Fibroblast of lung (primary cell): ENCODE results near the gene MXRA7. TPM values are rescaled to one million over a fixed set of nuclear protein-coding genes. Genes with fewer than 3 reads are reported as not detected.

Experiments
- DNase-seq, 2 donors: peaks; one replicate each; pipeline versions ENCODE4 v3.0.0 to v3.0.0-alpha.2; 2010; ENCODE audit warnings: low read depth in 2 of 2
- H2AFZ ChIP-seq: 2 replicates; pipeline ENCODE4 v1.5.1; 2012; ENCODE audit warnings: low read length, control low read depth, inconsistent platforms
- H3K27ac ChIP-seq: 2 replicates; pipeline ENCODE4 v1.5.1; 2011; ENCODE audit warnings: low read length, control low read depth; ENCODE audit not compliant: insufficient read depth
- H3K27me3 ChIP-seq: 2 replicates; pipeline ENCODE4 v1.5.1; 2011; ENCODE audit warnings: mild to moderate bottlenecking, low read length; ENCODE audit not compliant: control insufficient read depth, insufficient read depth
- H3K36me3 ChIP-seq: 2 replicates; pipeline ENCODE4 v1.5.1; 2011; ENCODE audit warnings: low read length; ENCODE audit not compliant: control insufficient read depth, insufficient read depth
- H3K4me1 ChIP-seq: 2 replicates; pipeline ENCODE4 v1.5.1; 2011; ENCODE audit warnings: low read length; ENCODE audit not compliant: control insufficient read depth, insufficient read depth; ENCODE audit errors: extremely low read depth
- H3K4me2 ChIP-seq: 2 replicates; pipeline ENCODE4 v1.5.1; 2011; ENCODE audit warnings: low read length, control low read depth; ENCODE audit not compliant: insufficient read depth; ENCODE audit errors: extremely low read depth
- H3K4me3 ChIP-seq, 4 experiments: fragments of 200-600 bp in 1 of 4; sonication (generic) in 1 of 4; replicated peaks in 1 of 4; 2 replicates each; pipeline ENCODE4 v1.5.1; 2011 to 2016; ENCODE audit warnings: low read length in 4 of 4, low read depth in 3 of 4, mild to moderate bottlenecking in 3 of 4, control low read depth in 2 of 4, inconsistent platforms in 1 of 4, mixed read lengths in 1 of 4; ENCODE audit not compliant: insufficient read depth in 1 of 4; ENCODE audit errors: control extremely low read depth in 1 of 4
- H3K79me2 ChIP-seq: 2 replicates; pipeline ENCODE4 v1.5.1; 2012; ENCODE audit warnings: mild to moderate bottlenecking, low read length, inconsistent platforms; ENCODE audit not compliant: control insufficient read depth, insufficient read depth
- H3K9ac ChIP-seq: 2 replicates; pipeline ENCODE4 v1.5.1; 2011; ENCODE audit warnings: mild to moderate bottlenecking, low read length, control low read depth; ENCODE audit not compliant: insufficient read depth
- H3K9me3 ChIP-seq: 2 replicates; pipeline ENCODE4 v1.5.1; 2012; ENCODE audit warnings: low read depth, low read length; ENCODE audit not compliant: control insufficient read depth, insufficient read depth
- H4K20me1 ChIP-seq: 2 replicates; pipeline ENCODE4 v1.5.1; 2011; ENCODE audit warnings: low read length; ENCODE audit not compliant: control insufficient read depth, insufficient read depth; ENCODE audit errors: extremely low read depth
- CTCF ChIP-seq, 2 donors: IDR thresholded peaks in 1 of 2; conservative IDR thresholded peaks in 1 of 2; 1 replicate in 1 of 2; 2 replicates in 1 of 2; pipeline ENCODE4 v1.5.1; 2011 to 2012; ENCODE audit warnings: low read length in 2 of 2, control low read depth in 1 of 2, inconsistent platforms in 1 of 2, low read depth in 1 of 2, mild to moderate bottlenecking in 1 of 2
- EZH2 ChIP-seq: IDR thresholded peaks from 2 replicates; pipeline ENCODE4 v1.5.1; 2012; ENCODE audit warnings: low read length, control low read depth, mild to moderate bottlenecking; ENCODE audit errors: missing control alignments
- polyA plus RNA-seq, 2 donors: library from polyadenylated mRNA; depleted of rRNA in 1 of 2; stranded (reverse) in 1 of 2; unstranded in 1 of 2; fragments of >200 nt; gene quantifications; 2 replicates each; pipeline ENCODE4 v1.2.1, GENCODE V29; 2011 to 2012; ENCODE audit warnings: missing spikeins in 1 of 2
- total RNA-seq: library from RNA; depleted of rRNA; stranded (reverse); fragments of >200 nt; gene quantifications from 2 replicates; pipeline ENCODE4 v1.2.1, GENCODE V29; 2014

Gene MXRA7
- total and polyA plus RNA-seq, 2 donors (not counting 1 experiment from before 2014, with no cell fraction given): 127 to 307 TPM

- Histone ChIP-seq H3K4me2 (no peak overlapping the region), H3K4me3 (no peak overlapping the region), H2AFZ (no peak overlapping the region), H3K36me3 (no peaks in the 10 kb centered on the region), H3K9ac (no peak overlapping the region), H3K27ac (no peak overlapping the region), H3K79me2 (peaks cover 72% of the 10 kb centered on the region), H3K27me3 (no peaks in the 10 kb centered on the region), H3K4me1 (peaks cover 29% of the 10 kb centered on the region), H4K20me1 (no peaks in the 10 kb centered on the region), H3K9me3 (no peaks in the 10 kb centered on the region)
- TF ChIP-seq CTCF (conservative IDR thresholded peaks at IDR 0.05 in 1 of 2, IDR thresholded peaks at IDR 0.05 in 1 of 2; ENCODE audit: low read depth in 1 of 2, low read length in 2 of 2) (no peak), EZH2 (no peak)
- peak; percentile 72 to 82 for DNase-seq
Observed at GRCh38 chr17:76697702-76698465, 12.9 kb downstream of the MXRA7 start.

- TF ChIP-seq CTCF (conservative IDR thresholded peaks at IDR 0.05 in 1 of 2, IDR thresholded peaks at IDR 0.05 in 1 of 2; ENCODE audit: low read depth in 1 of 2, low read length in 2 of 2) (no peak), EZH2 (no peak)
- no peak overlapping the region for H3K4me3 ChIP-seq
- H3K9me3 ChIP-seq: no peaks in the 10 kb centered on the region
- no peak overlapping the region for H3K4me2 ChIP-seq
- DNase-seq: peak in 1 of 2 donors; percentile 67
- no peaks in the 10 kb centered on the region for H3K36me3 ChIP-seq
- H4K20me1 ChIP-seq: no peaks in the 10 kb centered on the region
- H3K27me3 ChIP-seq: no peaks in the 10 kb centered on the region
- no peak overlapping the region for H3K27ac ChIP-seq
- peaks cover 28% of the 10 kb centered on the region for H3K4me1 ChIP-seq
- H2AFZ ChIP-seq: no peak overlapping the region
- H3K9ac ChIP-seq: no peak overlapping the region
- peaks cover 66% of the 10 kb centered on the region for H3K79me2 ChIP-seq
Observed at GRCh38 chr17:76696763-76697701, 13.7 kb downstream of the MXRA7 start.

GRCh38 chr17:76695059-76695831 lies 15.5 kb downstream of the MXRA7 start:
- no peaks in the 10 kb centered on the region for H3K9me3 ChIP-seq
- no peak for DNase-seq
- H3K9ac ChIP-seq: no peak overlapping the region
- no peak overlapping the region for H3K27ac ChIP-seq
- H3K27me3 ChIP-seq: no peaks in the 10 kb centered on the region
- H2AFZ ChIP-seq: no peak overlapping the region
- no peaks in the 10 kb centered on the region for H3K36me3 ChIP-seq
- no peak overlapping the region for H3K4me2 ChIP-seq
- H3K79me2 ChIP-seq: peaks cover 57% of the 10 kb centered on the region
- H4K20me1 ChIP-seq: no peaks in the 10 kb centered on the region
- H3K4me3 ChIP-seq: no peak overlapping the region
- peaks cover 12% of the 10 kb centered on the region for H3K4me1 ChIP-seq
- TF ChIP-seq CTCF (conservative IDR thresholded peaks at IDR 0.05 in 1 of 2, IDR thresholded peaks at IDR 0.05 in 1 of 2; ENCODE audit: low read depth in 1 of 2, low read length in 2 of 2) (no peak), EZH2 (no peak)
